TTC549 (cell line): ENCODE data around the gene TSSK1B.
"Not testable (repeated sequence)": the region's sequence is repeated elsewhere in the genome, so short reads cannot be mapped to it uniquely, and the experiment has no call there.

Experiments used
- FAIRE-seq: peaks from 2 replicates; lab custom pipeline; 2012; peaks lifted over from hg19 to GRCh38; lab: Jason Lieb, UNC

Gene TSSK1B

GRCh38 chr5:113434889-113435288 is at the start of gene TSSK1B:
Gene TSSK1B, minus strand, starts transcription at chr5:113434989. Its CDS starts 150 bp downstream, at chr5:113434839.
- FAIRE-seq, result no peak

- no peak for FAIRE-seq
Measured at GRCh38 chr5:113480243-113480642, 45.5 kb upstream of the TSSK1B start.

GRCh38 chr5:113478691-113479090 is 43.9 kb upstream of the TSSK1B start:
- no peak for FAIRE-seq

GRCh38 chr5:113474100-113474728 is 39.4 kb upstream of the TSSK1B start:
- no peak for FAIRE-seq

- FAIRE-seq, result no peak
Measured at GRCh38 chr5:113463032-113463431, 28.2 kb upstream of the TSSK1B start.

GRCh38 chr5:113457106-113457505 is 22.3 kb upstream of the TSSK1B start:
- FAIRE-seq, result not testable (repeated sequence)

- no peak for FAIRE-seq
Measured at GRCh38 chr5:113452941-113453340, 18.2 kb upstream of the TSSK1B start.

GRCh38 chr5:113451797-113452196 is 17.0 kb upstream of the TSSK1B start:
- FAIRE-seq, result no peak

- no peak for FAIRE-seq
Measured at GRCh38 chr5:113450929-113451328, 16.1 kb upstream of the TSSK1B start.

GRCh38 chr5:113450462-113450861 is 15.7 kb upstream of the TSSK1B start:
- no peak for FAIRE-seq

- no peak for FAIRE-seq
Measured at GRCh38 chr5:113448252-113448651, 13.5 kb upstream of the TSSK1B start.

GRCh38 chr5:113447498-113448050 is 12.8 kb upstream of the TSSK1B start:
- no peak for FAIRE-seq

GRCh38 chr5:113446358-113446927 is 11.7 kb upstream of the TSSK1B start:
- no peak for FAIRE-seq

GRCh38 chr5:113437111-113437510 is 2.3 kb upstream of the TSSK1B start:
- no peak for FAIRE-seq

GRCh38 chr5:113435575-113435974 is 786 bp upstream of the TSSK1B start:
- no peak for FAIRE-seq

GRCh38 chr5:113433862-113434612 is 752 bp downstream of the TSSK1B start:
- no peak for FAIRE-seq

- FAIRE-seq, result no peak
Measured at GRCh38 chr5:113433071-113433470, 1.7 kb downstream of the TSSK1B start.

- FAIRE-seq, result no peak
Measured at GRCh38 chr5:113427871-113428574, 6.8 kb downstream of the TSSK1B start.

GRCh38 chr5:113425909-113426308 is 8.9 kb downstream of the TSSK1B start:
- no peak for FAIRE-seq

GRCh38 chr5:113421693-113422092 is 13.1 kb downstream of the TSSK1B start:
- FAIRE-seq, result no peak

GRCh38 chr5:113405530-113405929 is 29.3 kb downstream of the TSSK1B start:
- no peak for FAIRE-seq

GRCh38 chr5:113404269-113404668 is 30.5 kb downstream of the TSSK1B start:
- no peak for FAIRE-seq

- not testable (repeated sequence) for FAIRE-seq
Measured at GRCh38 chr5:113397986-113398385, 36.8 kb downstream of the TSSK1B start.
